Smooth muscle cell (in vitro differentiated cells): Measurements from ENCODE around the gene ABCA4. TPM values are rescaled to one million over a fixed set of nuclear protein-coding genes. Genes with fewer than 3 reads are reported as not detected.
A peak's percentile ranks its signal among the peaks of the same experiment; 100 is the strongest.

Experiments used
- DNase-seq: peaks from one replicate; lab custom pipeline; 2025; ENCODE audit not compliant: unreplicated experiment; lab: John Stamatoyannopoulos, UW
- H2AFZ ChIP-seq: fragments of 200-600 bp; sonication (generic); 2 replicates; pipeline ENCODE4 v1.6.0; 2016; ENCODE audit warnings: antibody characterized with exemption, low read depth, mild to moderate bottlenecking
- H3F3A ChIP-seq: fragments of 200-600 bp; sonication (generic); 2 replicates; pipeline ENCODE4 v1.6.0; 2017; ENCODE audit warnings: antibody characterized with exemption, low read depth
- H3K27ac ChIP-seq: fragments of 200-600 bp; sonication (generic); 2 replicates; pipeline ENCODE4 v1.5.1; 2016; ENCODE audit warnings: low read depth, mild to moderate bottlenecking
- H3K27me3 ChIP-seq: fragments of 200-600 bp; sonication (generic); 2 replicates; pipeline ENCODE4 v1.6.1; 2016; ENCODE audit warnings: low read depth, mild to moderate bottlenecking
- H3K36me3 ChIP-seq: fragments of 200-600 bp; sonication (generic); 2 replicates; pipeline ENCODE4 v1.5.1; 2016; ENCODE audit warnings: low read depth
- H3K4me1 ChIP-seq: fragments of 200-600 bp; sonication (generic); 2 replicates; pipeline ENCODE4 v1.5.1; 2016; ENCODE audit warnings: low read depth
- H3K4me2 ChIP-seq: fragments of 200-600 bp; sonication (generic); 2 replicates; pipeline ENCODE4 v1.6.0; 2016; ENCODE audit warnings: mild to moderate bottlenecking
- H3K4me3 ChIP-seq: fragments of 200-600 bp; sonication (generic); 2 replicates; pipeline ENCODE4 v1.5.1; 2016; ENCODE audit warnings: mild to moderate bottlenecking
- H3K79me2 ChIP-seq: fragments of 200-600 bp; sonication (generic); 2 replicates; pipeline ENCODE4 v1.6.0; 2016; ENCODE audit warnings: low read depth, mild to moderate bottlenecking
- H3K9ac ChIP-seq: fragments of 200-600 bp; sonication (generic); 2 replicates; pipeline ENCODE4 v1.6.0; 2016; ENCODE audit warnings: low read depth
- H3K9me3 ChIP-seq: fragments of 200-600 bp; sonication (generic); replicated peaks from 2 replicates; pipeline ENCODE4 v1.5.1; 2016; ENCODE audit warnings: low read depth
- H4K20me1 ChIP-seq: fragments of 200-600 bp; sonication (generic); 2 replicates; pipeline ENCODE4 v1.6.0; 2016; ENCODE audit warnings: low read depth
- WGBS: methylation state at CpG from one replicate; pipeline ENCODE4 v1.1.7; 2016; ENCODE audit warnings: low lambda C conversion rate; 5-methylcytosine and 5-hydroxymethylcytosine counted together
- polyA plus RNA-seq: library from polyadenylated mRNA; unstranded; fragments of >200 nt; fragmentation: Nextera tagmentation; extraction: Ambion mirVana; gene quantifications from 2 replicates; pipeline ENCODE4 v1.2.1, GENCODE V29; 2016
- total RNA-seq: library from RNA; depleted of rRNA; stranded (reverse); fragments of >200 nt; gene quantifications from 2 replicates; pipeline ENCODE4 v1.2.3, GENCODE V29; 2014
- TF ChIP-seq, protein P1 (sequence below): fragments of 200-600 bp; sonication (generic); IDR thresholded peaks from 2 replicates; pipeline ENCODE4 v1.5.1; 2017; ENCODE audit warnings: borderline replicate concordance, mild to moderate bottlenecking, antibody characterized with exemption; ENCODE audit not compliant: insufficient read depth, poor library complexity, severe bottlenecking

ABCA4 gene
- total and polyA plus RNA-seq, 2 experiments from 2014 or later = 0.46 to 0.99 TPM

DNA sequence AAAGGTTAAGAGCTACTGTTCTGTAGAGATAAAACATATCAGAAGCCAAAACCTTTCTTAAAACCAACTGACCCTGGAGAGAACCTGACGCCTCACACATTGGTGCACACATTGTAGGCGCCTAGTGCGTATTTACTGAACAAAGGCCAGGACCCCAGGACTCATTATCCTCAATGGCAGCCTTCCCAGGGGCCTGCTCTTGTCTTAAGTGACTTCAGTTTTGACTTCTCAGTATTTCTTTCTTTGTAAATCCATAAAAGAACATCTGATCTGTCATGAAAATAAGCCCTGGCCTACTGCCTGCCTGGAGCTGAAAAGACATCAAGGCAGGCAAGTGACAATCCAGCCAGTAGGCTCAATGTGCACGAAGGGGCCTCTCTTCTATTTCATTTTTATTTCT, 27.6 kb downstream of the ABCA4 start:
- H3K36me3 ChIP-seq = no peaks in the 10 kb centered on the region
- TF ChIP-seq, protein P1, sequence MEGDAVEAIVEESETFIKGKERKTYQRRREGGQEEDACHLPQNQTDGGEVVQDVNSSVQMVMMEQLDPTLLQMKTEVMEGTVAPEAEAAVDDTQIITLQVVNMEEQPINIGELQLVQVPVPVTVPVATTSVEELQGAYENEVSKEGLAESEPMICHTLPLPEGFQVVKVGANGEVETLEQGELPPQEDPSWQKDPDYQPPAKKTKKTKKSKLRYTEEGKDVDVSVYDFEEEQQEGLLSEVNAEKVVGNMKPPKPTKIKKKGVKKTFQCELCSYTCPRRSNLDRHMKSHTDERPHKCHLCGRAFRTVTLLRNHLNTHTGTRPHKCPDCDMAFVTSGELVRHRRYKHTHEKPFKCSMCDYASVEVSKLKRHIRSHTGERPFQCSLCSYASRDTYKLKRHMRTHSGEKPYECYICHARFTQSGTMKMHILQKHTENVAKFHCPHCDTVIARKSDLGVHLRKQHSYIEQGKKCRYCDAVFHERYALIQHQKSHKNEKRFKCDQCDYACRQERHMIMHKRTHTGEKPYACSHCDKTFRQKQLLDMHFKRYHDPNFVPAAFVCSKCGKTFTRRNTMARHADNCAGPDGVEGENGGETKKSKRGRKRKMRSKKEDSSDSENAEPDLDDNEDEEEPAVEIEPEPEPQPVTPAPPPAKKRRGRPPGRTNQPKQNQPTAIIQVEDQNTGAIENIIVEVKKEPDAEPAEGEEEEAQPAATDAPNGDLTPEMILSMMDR = no peak
- WGBS = 94% methylated on average over 4 of the region's 4 CpGs
- H3K27ac ChIP-seq = peak overlapping the region; percentile 93
- no peaks in the 10 kb centered on the region for H3K27me3 ChIP-seq
- H3K9me3 ChIP-seq = no peaks in the 10 kb centered on the region
- H3K9ac ChIP-seq = peak overlapping the region; percentile 76
- H3F3A ChIP-seq = peaks cover 22% of the 10 kb centered on the region
- DNase-seq = no peak
- peaks cover 34% of the 10 kb centered on the region for H3K4me1 ChIP-seq
- H3K4me3 ChIP-seq = no peak overlapping the region
- H3K79me2 ChIP-seq = no peaks in the 10 kb centered on the region
- H3K4me2 ChIP-seq = peak overlapping the region; percentile 75
- H4K20me1 ChIP-seq = no peaks in the 10 kb centered on the region
- peak overlapping the region; percentile 40 for H2AFZ ChIP-seq

DNA sequence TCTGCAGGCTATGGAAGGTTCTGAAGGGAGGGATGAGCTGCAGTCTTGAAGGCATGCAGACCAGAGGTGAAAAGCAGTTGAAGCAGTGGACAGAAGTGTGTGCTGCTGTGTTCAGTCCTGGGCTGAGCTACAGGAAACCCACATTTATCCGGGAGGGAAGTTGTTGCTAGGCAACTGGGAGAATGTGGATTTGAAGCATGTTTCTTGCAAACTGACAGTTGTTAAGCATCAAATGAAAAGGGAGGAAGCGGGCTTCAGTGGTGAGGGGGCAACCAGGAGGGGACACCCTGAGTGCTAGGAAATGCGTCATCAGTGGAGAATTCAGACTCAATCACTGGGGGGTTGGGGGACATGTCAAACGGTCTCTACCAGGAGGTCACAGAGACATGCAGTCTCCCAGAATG, 28.7 kb downstream of the ABCA4 start:
- no peak overlapping the region for H3K9ac ChIP-seq
- H3K36me3 ChIP-seq = no peaks in the 10 kb centered on the region
- H3K4me2 ChIP-seq = peak overlapping the region; percentile 39
- H3K4me1 ChIP-seq = peaks cover 31% of the 10 kb centered on the region
- H3K9me3 ChIP-seq = no peaks in the 10 kb centered on the region
- H2AFZ ChIP-seq = peak overlapping the region; percentile 42
- H3F3A ChIP-seq = peaks cover 16% of the 10 kb centered on the region
- H3K27ac ChIP-seq = peak overlapping the region; percentile 93
- H3K27me3 ChIP-seq = no peaks in the 10 kb centered on the region
- no peak for DNase-seq
- WGBS = 14% methylated on average over 4 of the region's 4 CpGs
- H4K20me1 ChIP-seq = no peaks in the 10 kb centered on the region
- H3K4me3 ChIP-seq = no peak overlapping the region
- TF ChIP-seq, protein P1 = no peak
- H3K79me2 ChIP-seq = no peaks in the 10 kb centered on the region

DNA sequence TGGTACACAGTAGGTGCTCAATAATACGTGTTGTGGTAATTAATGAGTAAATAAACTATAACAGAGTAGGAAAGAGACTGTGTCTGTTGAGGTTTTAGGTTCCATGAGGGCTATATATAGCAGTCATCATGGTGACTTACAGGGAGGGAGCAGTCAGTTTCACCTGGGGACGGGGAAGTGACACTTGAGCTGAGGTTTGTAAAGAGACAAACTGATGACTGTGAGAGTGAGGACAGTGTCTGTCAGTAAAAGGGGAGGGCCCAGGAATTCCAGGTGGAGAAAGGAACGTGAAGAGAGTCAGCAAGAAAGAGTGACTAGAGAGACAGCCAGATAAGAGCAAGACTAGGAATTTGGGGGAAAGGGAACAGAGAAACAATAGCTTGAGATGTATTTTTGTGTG, 30.2 kb downstream of the ABCA4 start:
- no peaks in the 10 kb centered on the region for H4K20me1 ChIP-seq
- H3K9ac ChIP-seq = no peak overlapping the region
- peak overlapping the region; percentile 93 for H3K27ac ChIP-seq
- H3K9me3 ChIP-seq = no peaks in the 10 kb centered on the region
- no peak for DNase-seq
- TF ChIP-seq, protein P1 = no peak
- H3K4me2 ChIP-seq = no peak overlapping the region
- H3K36me3 ChIP-seq = no peaks in the 10 kb centered on the region
- WGBS = 75% methylated on average over 3 of the region's 3 CpGs
- no peaks in the 10 kb centered on the region for H3K79me2 ChIP-seq
- no peak overlapping the region for H3K4me3 ChIP-seq
- H3K27me3 ChIP-seq = no peaks in the 10 kb centered on the region
- H3K4me1 ChIP-seq = peaks cover 29% of the 10 kb centered on the region
- no peak overlapping the region for H2AFZ ChIP-seq
- H3F3A ChIP-seq = peaks cover 5% of the 10 kb centered on the region

DNA sequence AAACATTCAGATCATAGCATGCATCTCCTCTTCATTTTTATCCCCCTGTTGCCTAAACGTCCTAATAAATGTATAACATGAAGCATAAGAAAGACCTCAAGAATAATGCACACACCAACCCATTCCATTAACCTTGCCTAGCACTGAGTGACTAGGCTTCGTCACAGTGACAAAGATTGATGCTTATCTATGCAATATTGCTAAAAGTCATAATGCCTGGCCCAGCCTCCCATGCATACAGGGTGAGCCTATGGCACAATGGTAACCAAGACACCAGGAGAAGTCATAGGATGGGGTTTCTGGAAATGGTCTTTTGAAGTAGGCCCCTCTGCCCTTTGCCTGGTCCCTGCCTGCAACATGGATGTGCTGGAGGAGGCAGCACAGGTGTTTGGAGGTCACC, 33.8 kb downstream of the ABCA4 start:
- H3K27ac ChIP-seq = no peak overlapping the region
- H3K9me3 ChIP-seq = no peaks in the 10 kb centered on the region
- no peak overlapping the region for H3K9ac ChIP-seq
- no peak for DNase-seq
- no peak overlapping the region for H2AFZ ChIP-seq
- H4K20me1 ChIP-seq = no peaks in the 10 kb centered on the region
- 80% methylated on average over 2 of the region's 2 CpGs for WGBS
- H3K27me3 ChIP-seq = no peaks in the 10 kb centered on the region
- H3K79me2 ChIP-seq = no peaks in the 10 kb centered on the region
- H3K36me3 ChIP-seq = no peaks in the 10 kb centered on the region
- no peak overlapping the region for H3K4me3 ChIP-seq
- no peak overlapping the region for H3K4me2 ChIP-seq
- peaks cover 5% of the 10 kb centered on the region for H3F3A ChIP-seq
- TF ChIP-seq, protein P1 = no peak
- H3K4me1 ChIP-seq = no peaks in the 10 kb centered on the region
